Karpas-422 (cell line): ENCODE results near the gene TRIM8. TPM values are rescaled to one million over a fixed set of nuclear protein-coding genes. Genes with fewer than 3 reads are reported as not detected.

Experiments used
- DNase-seq: peaks from one replicate; pipeline ENCODE4 v3.0.0-alpha.2; 2015
- H2AFZ ChIP-seq: fragments of 200-600 bp; sonication (generic); 2 replicates; pipeline ENCODE4 v1.6.1; 2014; ENCODE audit warnings: antibody characterized with exemption, low read length, mixed read lengths
- H3K27ac ChIP-seq: fragments of 200-600 bp; sonication (generic); 2 replicates; pipeline ENCODE4 v1.5.1; 2014; ENCODE audit warnings: mild to moderate bottlenecking, low read length, moderate library complexity
- H3K27me3 ChIP-seq: fragments of 200-600 bp; sonication (generic); 2 replicates; pipeline ENCODE4 v1.6.1; 2014; ENCODE audit warnings: low read length, mixed read lengths
- H3K36me3 ChIP-seq: fragments of 200-600 bp; sonication (generic); 2 replicates; pipeline ENCODE4 v1.6.1; 2014; ENCODE audit warnings: low read length, mixed read lengths; ENCODE audit not compliant: insufficient read depth
- H3K4me1 ChIP-seq: fragments of 200-600 bp; sonication (generic); 2 replicates; pipeline ENCODE4 v1.6.1; 2014; ENCODE audit warnings: mild to moderate bottlenecking, low read length, mixed read lengths
- H3K4me2 ChIP-seq: fragments of 200-600 bp; sonication (generic); 2 replicates; pipeline ENCODE4 v1.6.1; 2014; ENCODE audit warnings: low read length, low read depth, mild to moderate bottlenecking; ENCODE audit not compliant: poor library complexity, severe bottlenecking
- H3K4me3 ChIP-seq: fragments of 200-600 bp; sonication (generic); 2 replicates; pipeline ENCODE4 v1.5.1; 2014; ENCODE audit warnings: mild to moderate bottlenecking, antibody characterized with exemption, low read length, mixed read lengths
- H3K79me2 ChIP-seq: fragments of 200-600 bp; sonication (generic); 2 replicates; pipeline ENCODE4 v1.6.1; 2014; ENCODE audit warnings: mild to moderate bottlenecking, low read length, mixed read lengths
- H3K9ac ChIP-seq: fragments of 200-600 bp; sonication (generic); 2 replicates; pipeline ENCODE4 v1.6.0; 2014; ENCODE audit warnings: low read length
- H3K9me2 ChIP-seq: fragments of 200-600 bp; sonication (generic), shearing (Covaris generic); replicated peaks from 2 replicates; pipeline ENCODE4 v1.6.0; 2014; ENCODE audit warnings: mild to moderate bottlenecking, low read length, moderate library complexity; ENCODE audit not compliant: insufficient read depth
- H3K9me3 ChIP-seq: fragments of 300-700, 200-600 bp; sonication (generic); 2 replicates; pipeline ENCODE4 v1.6.1; 2014; ENCODE audit warnings: low read length, mixed read lengths
- H4K20me1 ChIP-seq: fragments of 200-600 bp; sonication (generic); 2 replicates; pipeline ENCODE4 v1.6.1; 2014; ENCODE audit warnings: mild to moderate bottlenecking, antibody characterized with exemption, low read length, low read depth; ENCODE audit not compliant: insufficient read depth
- total RNA-seq: library from RNA; depleted of rRNA; stranded (reverse); fragments of >200 nt; shearing (Covaris generic); gene quantifications from 2 replicates; pipeline ENCODE4 v1.2.3, GENCODE V29; 2014; ENCODE audit warnings: low replicate concordance; rRNA removed

The TRIM8 gene
- 94.4 and 111 TPM in 2 replicates for total RNA-seq

- Histone ChIP-seq H2AFZ (no peak within 1 kb of the TSS), H4K20me1 (peaks cover 15% of the 10 kb centered on the region; the same call in 1 of the 2 replicates), H3K79me2 (peaks cover 56% of the 10 kb centered on the region)
Observed at GRCh38 chr10:102644066-102644645, at the start of gene TRIM8. Gene TRIM8 (plus strand): TSS chr10:102644479. CDS start chr10:102644618, 139 bp downstream.

GRCh38 chr10:102595293-102595692, 49.0 kb upstream of the TRIM8 start:
- Histone ChIP-seq H2AFZ (no peak overlapping the region), H3K79me2 (0 out of 2 replicates have a peak, but pooled peaks cover 4% of the 10 kb centered on the region), H3K9me2 (no peaks in the 10 kb centered on the region), H3K27ac (no peak overlapping the region), H3K9me3 (no peaks in the 10 kb centered on the region), H3K4me3 (no peak overlapping the region), H3K4me1 (no peaks in the 10 kb centered on the region), H3K9ac (no peak overlapping the region), H3K4me2 (no peak overlapping the region), H3K27me3 (no peaks in the 10 kb centered on the region), H4K20me1 (no peaks in the 10 kb centered on the region), H3K36me3 (0 out of 2 replicates have a peak, but pooled peaks cover 5% of the 10 kb centered on the region)
- DNase-seq, result no peak

More at GRCh38 chr10:102644066-102644645, at the start of gene TRIM8:
- H3K9me2 ChIP-seq, result no peaks in the 10 kb centered on the region
- H3K27me3 ChIP-seq, result no peaks in the 10 kb centered on the region
- peak within 1 kb of the TSS; percentile 94 for H3K9ac ChIP-seq
- H3K4me2 ChIP-seq, result peak within 1 kb of the TSS; percentile 96
- peaks cover 4% of the 10 kb centered on the region for H3K36me3 ChIP-seq
- H3K4me3 ChIP-seq, result peak within 1 kb of the TSS; percentile 84
- no peaks in the 10 kb centered on the region for H3K9me3 ChIP-seq
- H3K4me1 ChIP-seq, result peaks cover 45% of the 10 kb centered on the region
- peak within 1 kb of the TSS; percentile 98 for H3K27ac ChIP-seq
- DNase-seq, result peak; percentile 86

- no peak overlapping the region for H2AFZ ChIP-seq
- 0 out of 2 replicates have a peak, but pooled peaks cover under 1% of the 10 kb centered on the region for H3K79me2 ChIP-seq
- H3K4me2 ChIP-seq, result no peak overlapping the region
- H3K27me3 ChIP-seq, result no peaks in the 10 kb centered on the region
- no peaks in the 10 kb centered on the region for H3K4me1 ChIP-seq
- no peaks in the 10 kb centered on the region for H3K9me2 ChIP-seq
- no peak overlapping the region for H3K27ac ChIP-seq
- H4K20me1 ChIP-seq, result no peaks in the 10 kb centered on the region
- no peak overlapping the region for H3K4me3 ChIP-seq
- DNase-seq, result no peak
- H3K9me3 ChIP-seq, result no peaks in the 10 kb centered on the region
- 0 out of 2 replicates have a peak, but pooled peaks cover 5% of the 10 kb centered on the region for H3K36me3 ChIP-seq
- no peak overlapping the region for H3K9ac ChIP-seq
Observed at GRCh38 chr10:102595897-102596296, 48.4 kb upstream of the TRIM8 start.

GRCh38 chr10:102596506-102596971, 47.7 kb upstream of the TRIM8 start:
- no peaks in the 10 kb centered on the region for H3K9me2 ChIP-seq
- DNase-seq, result peak; percentile 74
- 0 out of 2 replicates have a peak, but pooled peaks cover 5% of the 10 kb centered on the region for H3K36me3 ChIP-seq
- no peaks in the 10 kb centered on the region for H3K9me3 ChIP-seq
- H3K4me3 ChIP-seq, result no peak overlapping the region
- H3K4me2 ChIP-seq, result no peak overlapping the region
- H3K79me2 ChIP-seq, result no peaks in the 10 kb centered on the region
- H3K27me3 ChIP-seq, result no peaks in the 10 kb centered on the region
- H3K9ac ChIP-seq, result no peak overlapping the region
- H3K4me1 ChIP-seq, result no peaks in the 10 kb centered on the region
- H3K27ac ChIP-seq, result no peak overlapping the region
- H4K20me1 ChIP-seq, result no peaks in the 10 kb centered on the region
- H2AFZ ChIP-seq, result no peak overlapping the region

GRCh38 chr10:102597131-102597991, 46.9 kb upstream of the TRIM8 start:
- DNase-seq, result no peak
- Histone ChIP-seq H4K20me1 (no peaks in the 10 kb centered on the region), H3K27ac (no peak overlapping the region), H3K4me1 (no peaks in the 10 kb centered on the region), H3K4me2 (no peak overlapping the region), H3K36me3 (0 out of 2 replicates have a peak, but pooled peaks cover 5% of the 10 kb centered on the region), H2AFZ (no peak overlapping the region), H3K4me3 (no peak overlapping the region), H3K9me2 (no peaks in the 10 kb centered on the region), H3K27me3 (no peaks in the 10 kb centered on the region), H3K9ac (no peak overlapping the region), H3K9me3 (no peaks in the 10 kb centered on the region), H3K79me2 (no peaks in the 10 kb centered on the region)

GRCh38 chr10:102598243-102598642, 46.0 kb upstream of the TRIM8 start:
- Histone ChIP-seq H3K4me1 (no peaks in the 10 kb centered on the region), H3K4me3 (no peak overlapping the region), H3K27me3 (no peaks in the 10 kb centered on the region), H3K36me3 (0 out of 2 replicates have a peak, but pooled peaks cover 5% of the 10 kb centered on the region), H4K20me1 (no peaks in the 10 kb centered on the region), H3K9ac (no peak overlapping the region), H3K79me2 (no peaks in the 10 kb centered on the region), H3K9me2 (no peaks in the 10 kb centered on the region), H3K4me2 (no peak overlapping the region), H3K9me3 (no peaks in the 10 kb centered on the region), H2AFZ (no peak overlapping the region), H3K27ac (no peak overlapping the region)
- no peak for DNase-seq

GRCh38 chr10:102599565-102600327, 44.5 kb upstream of the TRIM8 start:
- no peak overlapping the region for H2AFZ ChIP-seq
- H3K36me3 ChIP-seq, result 0 out of 2 replicates have a peak, but pooled peaks cover 5% of the 10 kb centered on the region
- DNase-seq, result no peak
- H3K9me2 ChIP-seq, result no peaks in the 10 kb centered on the region
- no peak overlapping the region for H3K9ac ChIP-seq
- H4K20me1 ChIP-seq, result no peaks in the 10 kb centered on the region
- H3K27me3 ChIP-seq, result no peaks in the 10 kb centered on the region
- no peak overlapping the region for H3K4me2 ChIP-seq
- no peak overlapping the region for H3K4me3 ChIP-seq
- no peaks in the 10 kb centered on the region for H3K9me3 ChIP-seq
- no peak overlapping the region for H3K27ac ChIP-seq
- no peaks in the 10 kb centered on the region for H3K4me1 ChIP-seq
- H3K79me2 ChIP-seq, result no peaks in the 10 kb centered on the region
